A549 (cell line): Measurements from ENCODE around the gene PUS1. TPM values are rescaled to one million over a fixed set of nuclear protein-coding genes. Genes with fewer than 3 reads are reported as not detected.
A peak's percentile ranks its signal among the peaks of the same experiment; 100 is the strongest.

ENCODE experiments used
- ATAC-seq, 2 experiments: fragments of 200-7000 bp in 1 of 2; fragments of >200 bp in 1 of 2; cut with Nextera tagmentation in 1 of 2; cut with Tn5 transposase in 1 of 2; 3 replicates each; pipeline versions ENCODE4 v1.8.0 to v1.9.1; 2018 to 2020; ENCODE audit warnings: mild to moderate bottlenecking in 1 of 2, moderate library complexity in 1 of 2
- CTCF ChIA-PET: fragments of 300-600 bp; sonication (Branson Sonifier 250); formaldehyde crosslinking; extraction: SDS; loops from one replicate; lab custom pipeline; 2021; ENCODE audit warnings: antibody characterized with exemption, inconsistent platforms; lab: Yijun Ruan, JAX
- POLR2A ChIA-PET: fragments of 350-600 bp; formaldehyde crosslinking; extraction: SDS; loops from one replicate; lab custom pipeline; 2021; ENCODE audit warnings: antibody characterized with exemption, inconsistent platforms; lab: Yijun Ruan, JAX
- DNase-seq, 2 experiments: peaks; one replicate each; pipeline versions ENCODE4 v3.0.0 to v3.0.0-alpha.2; 2011 to 2016; ENCODE audit warnings: low read depth in 1 of 2, low spot score in 1 of 2
- FAIRE-seq: peaks from 2 replicates; lab custom pipeline; 2011; peaks lifted over from hg19 to GRCh38; lab: Jason Lieb, UNC
- H3K27ac ChIP-seq, 2 experiments: fragments of >200 bp; sonication (Bioruptor Twin); formaldehyde crosslinking; 3 replicates each; pipeline ENCODE4 v1.5.1; 2016 to 2017
- H3K4me1 ChIP-seq: fragments of >200 bp; sonication (Bioruptor Twin); formaldehyde crosslinking; 3 replicates; pipeline ENCODE4 v1.6.1; 2016
- H3K4me2 ChIP-seq: fragments of >200 bp; sonication (Bioruptor Twin); formaldehyde crosslinking; 3 replicates; pipeline ENCODE4 v1.6.1; 2016
- H3K4me3 ChIP-seq: fragments of >200 bp; sonication (Bioruptor Twin); formaldehyde crosslinking; 3 replicates; pipeline ENCODE4 v1.5.1; 2016
- H3K9me3 ChIP-seq: fragments of >200 bp; sonication (Bioruptor Twin); formaldehyde crosslinking; 3 replicates; pipeline ENCODE4 v1.6.1; 2016
- CEBPB ChIP-seq, 2 experiments: fragments of >200 bp in 1 of 2; sonication (Bioruptor Twin) in 1 of 2; formaldehyde crosslinking in 1 of 2; IDR thresholded peaks; 2 replicates each; pipeline ENCODE4 v1.6.1; 2012 to 2016
- E2F6 ChIP-seq: IDR thresholded peaks from 2 replicates; pipeline ENCODE4 v1.6.1; 2012; ENCODE audit warnings: low read depth, borderline replicate concordance
- EP300 ChIP-seq, 2 experiments: fragments of >200 bp; sonication (Bioruptor Twin); formaldehyde crosslinking; IDR thresholded peaks; 2 replicates in 1 of 2; 3 replicates in 1 of 2; pipeline ENCODE4 v1.6.1; 2016 to 2017
- ESRRA ChIP-seq: fragments of 150-350 bp; IDR thresholded peaks from 2 replicates; pipeline ENCODE4 v1.6.1; 2014; ENCODE audit warnings: mild to moderate bottlenecking, low read length, borderline replicate concordance
- HDAC2 ChIP-seq: fragments of 200-600 bp; sonication (generic); IDR thresholded peaks from 2 replicates; pipeline ENCODE4 v1.6.1; 2016
- HES2 ChIP-seq: fragments of >200 bp; sonication (Bioruptor Twin); formaldehyde crosslinking; IDR thresholded peaks from 2 replicates; pipeline ENCODE4 v1.6.1; 2016
- HOXB5 ChIP-seq: fragments of 250-450 bp; sonication (Bioruptor Pico); IDR thresholded peaks from 2 replicates; pipeline ENCODE4 v1.5.0; 2020; ENCODE audit warnings: mild to moderate bottlenecking, moderate library complexity
- MYC ChIP-seq: IDR thresholded peaks from 2 replicates; pipeline ENCODE4 v1.6.1; 2012; ENCODE audit warnings: mild to moderate bottlenecking, inconsistent platforms, low read length, improper control_type of control experiment, borderline replicate concordance
- PHF8 ChIP-seq: fragments of 200-600 bp; sonication (generic); IDR thresholded peaks from 2 replicates; pipeline ENCODE4 v1.6.1; 2016; ENCODE audit warnings: low read depth, mild to moderate bottlenecking, antibody characterized with exemption, moderate library complexity, borderline replicate concordance
- POLR2A ChIP-seq: IDR thresholded peaks from 2 replicates; pipeline ENCODE4 v1.6.1; 2012; ENCODE audit warnings: mild to moderate bottlenecking, low read length
- POLR2AphosphoS2 ChIP-seq: conservative IDR thresholded peaks from 2 replicates; pipeline ENCODE4 v1.6.1; 2012; ENCODE audit warnings: low read length, improper control_type of control experiment, inconsistent platforms
- RARB ChIP-seq: fragments of 250-450 bp; sonication (Bioruptor Pico); IDR thresholded peaks from 2 replicates; pipeline ENCODE4 v1.8.0; 2021; ENCODE audit warnings: mild to moderate bottlenecking, moderate library complexity
- RCOR1 ChIP-seq: fragments of 150-350 bp; IDR thresholded peaks from 2 replicates; pipeline ENCODE4 v1.6.1; 2014; ENCODE audit warnings: antibody characterized with exemption, low read length, low read depth
- SREBF2 ChIP-seq: fragments of 450-650 bp; IDR thresholded peaks from 2 replicates; pipeline ENCODE4 v1.6.1; 2014; ENCODE audit warnings: mild to moderate bottlenecking, moderate library complexity
- TP53 ChIP-seq: fragments of 250-450 bp; sonication (Bioruptor Pico); IDR thresholded peaks from 2 replicates; pipeline ENCODE4 v1.5.0; 2021; ENCODE audit warnings: mild to moderate bottlenecking, moderate library complexity
- ZNF302 ChIP-seq: fragments of 250-450 bp; sonication (Bioruptor Pico); IDR thresholded peaks from 2 replicates; pipeline ENCODE4 v1.9.0; 2021; ENCODE audit warnings: inconsistent platforms, mild to moderate bottlenecking, moderate library complexity
- ZSCAN20 ChIP-seq: fragments of 250-450 bp; sonication (Bioruptor Pico); IDR thresholded peaks from 2 replicates; pipeline ENCODE4 v1.8.0; 2022; ENCODE audit warnings: mild to moderate bottlenecking, moderate library complexity
- WGBS: methylation state at CpG from one replicate; pipeline ENCODE4 v1.1.6; 2017; ENCODE audit errors: missing lambda C conversion rate; 5-methylcytosine and 5-hydroxymethylcytosine counted together
- polyA plus RNA-seq, 4 experiments: library from polyadenylated mRNA; depleted of rRNA in 3 of 4; stranded (reverse); fragments of >200 nt; fragmentation: RNase III in 1 of 4; extraction: RNeasy Plus Mini Kit Qiagen cat#74134 plus additional on column Dnase treatment in 1 of 4; gene quantifications; 2 replicates in 3 of 4; 3 replicates in 1 of 4; pipeline ENCODE4 v1.2.3, GENCODE V29; 2011 to 2017
- TF ChIP-seq, protein P1 (sequence below): fragments of 200-600 bp; sonication (generic); IDR thresholded peaks from 2 replicates; pipeline ENCODE4 v1.6.1; 2016; ENCODE audit warnings: antibody characterized with exemption, mild to moderate bottlenecking, moderate library complexity
- TF ChIP-seq, protein P2 (sequence below): IDR thresholded peaks from 2 replicates; pipeline ENCODE4 v1.6.1; 2012

PUS1 gene
- polyA plus RNA-seq, 2 of the 4 experiments (the other 2 are of a cell fraction), result 51.1 to 62.8 TPM

GRCh38 chr12:131908092-131909080 is 20.7 kb upstream of the PUS1 start:
- peaks cover 55% of the 10 kb centered on the region for H3K4me1 ChIP-seq
- no peak for FAIRE-seq
- no peak overlapping the region for H3K4me3 ChIP-seq
- 98% methylated on average over 66 of the region's 96 CpGs for WGBS
- H3K27ac ChIP-seq, result no peak overlapping the region; a peak in 1 of 6 replicates
- no peaks in the 10 kb centered on the region for H3K9me3 ChIP-seq
- H3K4me2 ChIP-seq, result no peak overlapping the region
- no peak for TF ChIP-seq POLR2A
- POLR2A ChIA-PET, result no interaction called here
- ATAC-seq, result no peak
- no peak for DNase-seq
- CTCF ChIA-PET, result interaction anchor here (1.5 kb wide), 1 partner anchor 57 kb away, joined by 4 read pairs; no protein-coding TSS in a partner anchor

DNA sequence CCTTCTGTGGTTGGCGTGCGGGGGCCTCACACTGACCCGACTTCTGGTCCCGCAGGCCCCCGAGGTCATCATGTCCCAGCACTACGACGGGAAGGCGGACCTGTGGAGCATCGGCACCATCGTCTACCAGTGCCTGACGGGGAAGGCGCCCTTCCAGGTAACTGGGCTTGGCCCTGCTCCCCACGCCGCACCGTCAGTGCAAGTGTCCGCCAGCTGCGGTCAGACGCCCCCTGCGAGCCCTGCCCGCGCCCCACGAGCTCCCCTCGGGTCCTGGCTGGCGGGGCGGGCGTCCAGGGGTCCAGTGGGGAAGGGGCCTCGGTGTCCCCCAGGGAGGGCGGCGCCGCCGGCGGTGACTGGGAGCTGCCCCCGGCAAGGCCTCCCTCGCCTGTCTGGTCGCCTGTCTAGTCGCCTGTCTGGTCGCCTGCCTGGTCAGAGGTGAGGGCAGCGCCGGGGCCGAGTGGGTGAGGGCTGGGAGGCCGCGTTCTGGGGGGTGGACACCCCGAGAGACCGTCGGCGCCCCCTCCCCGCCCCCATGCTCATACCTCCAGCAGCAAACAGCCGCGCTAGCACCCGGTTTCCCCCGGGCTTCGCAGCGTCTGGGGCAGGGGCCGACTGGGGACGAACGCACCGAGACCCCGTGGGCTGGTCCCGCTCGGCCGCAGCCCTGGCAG is 19.9 kb upstream of the PUS1 start:
- no peak for DNase-seq
- Histone ChIP-seq H3K4me3 (no peak overlapping the region), H3K9me3 (no peaks in the 10 kb centered on the region)
- no peak for ATAC-seq
- TF ChIP-seq PHF8, result no peak
- TF ChIP-seq TP53 (CRISPR knock-in tag), result no peak
- no peak for TF ChIP-seq ESRRA
- no peak for TF ChIP-seq RCOR1
- TF ChIP-seq SREBF2, result no peak
- TF ChIP-seq, protein P1, sequence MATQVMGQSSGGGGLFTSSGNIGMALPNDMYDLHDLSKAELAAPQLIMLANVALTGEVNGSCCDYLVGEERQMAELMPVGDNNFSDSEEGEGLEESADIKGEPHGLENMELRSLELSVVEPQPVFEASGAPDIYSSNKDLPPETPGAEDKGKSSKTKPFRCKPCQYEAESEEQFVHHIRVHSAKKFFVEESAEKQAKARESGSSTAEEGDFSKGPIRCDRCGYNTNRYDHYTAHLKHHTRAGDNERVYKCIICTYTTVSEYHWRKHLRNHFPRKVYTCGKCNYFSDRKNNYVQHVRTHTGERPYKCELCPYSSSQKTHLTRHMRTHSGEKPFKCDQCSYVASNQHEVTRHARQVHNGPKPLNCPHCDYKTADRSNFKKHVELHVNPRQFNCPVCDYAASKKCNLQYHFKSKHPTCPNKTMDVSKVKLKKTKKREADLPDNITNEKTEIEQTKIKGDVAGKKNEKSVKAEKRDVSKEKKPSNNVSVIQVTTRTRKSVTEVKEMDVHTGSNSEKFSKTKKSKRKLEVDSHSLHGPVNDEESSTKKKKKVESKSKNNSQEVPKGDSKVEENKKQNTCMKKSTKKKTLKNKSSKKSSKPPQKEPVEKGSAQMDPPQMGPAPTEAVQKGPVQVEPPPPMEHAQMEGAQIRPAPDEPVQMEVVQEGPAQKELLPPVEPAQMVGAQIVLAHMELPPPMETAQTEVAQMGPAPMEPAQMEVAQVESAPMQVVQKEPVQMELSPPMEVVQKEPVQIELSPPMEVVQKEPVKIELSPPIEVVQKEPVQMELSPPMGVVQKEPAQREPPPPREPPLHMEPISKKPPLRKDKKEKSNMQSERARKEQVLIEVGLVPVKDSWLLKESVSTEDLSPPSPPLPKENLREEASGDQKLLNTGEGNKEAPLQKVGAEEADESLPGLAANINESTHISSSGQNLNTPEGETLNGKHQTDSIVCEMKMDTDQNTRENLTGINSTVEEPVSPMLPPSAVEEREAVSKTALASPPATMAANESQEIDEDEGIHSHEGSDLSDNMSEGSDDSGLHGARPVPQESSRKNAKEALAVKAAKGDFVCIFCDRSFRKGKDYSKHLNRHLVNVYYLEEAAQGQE, result no peak
- TF ChIP-seq HOXB5, result no peak
- no peak for TF ChIP-seq POLR2AphosphoS2
- TF ChIP-seq E2F6, result no peak
- TF ChIP-seq RARB (CRISPR knock-in tag), result no peak
- TF ChIP-seq, all 56 proteins: peak for 0
- ChIA-PET CTCF (interaction anchor here (1.0 to 1.5 kb wide), 2 partner anchors 41 to 58 kb away, joined by 3 to 4 read pairs; partner anchors contain the start of gene EP400), POLR2A (no interaction called here)
- Histone ChIP-seq H3K4me1 (peaks cover 49% of the 10 kb centered on the region), H3K27ac (no peak overlapping the region), H3K4me2 (no peak overlapping the region)
- 94% methylated on average over 53 of the region's 61 CpGs for WGBS
- FAIRE-seq, result no peak

DNA sequence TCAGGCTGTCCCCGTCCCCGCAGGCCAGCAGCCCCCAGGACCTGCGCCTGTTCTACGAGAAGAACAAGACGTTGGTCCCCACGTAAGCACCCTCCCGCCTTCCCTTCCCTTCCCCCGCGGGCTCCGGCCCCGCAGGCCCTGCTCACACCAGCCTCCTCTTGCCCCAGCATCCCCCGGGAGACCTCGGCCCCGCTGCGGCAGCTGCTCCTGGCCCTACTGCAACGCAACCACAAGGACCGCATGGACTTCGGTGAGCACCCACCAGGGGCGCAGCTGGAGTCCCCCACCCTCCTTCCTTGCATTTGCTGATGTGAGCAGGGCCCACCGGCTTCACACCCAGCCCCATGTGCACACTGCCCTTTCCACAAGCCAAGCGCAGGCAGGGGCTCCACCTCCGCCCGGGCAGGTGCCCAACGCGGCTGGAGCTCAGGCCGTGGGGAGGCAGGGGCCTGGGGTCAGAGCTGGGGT is 19.3 kb upstream of the PUS1 start:
- FAIRE-seq (no peak), ATAC-seq (no peak)
- CTCF ChIA-PET, result interaction anchor here (1.0 to 3.7 kb wide), 3 partner anchors 40 to 59 kb away, joined by 3 to 24 read pairs (median 4); partner anchors contain the start of gene EP400

More for the DNA sequence above, 19.3 kb upstream of the PUS1 start:
- no peak for TF ChIP-seq ZNF302 (CRISPR knock-in tag)
- TF ChIP-seq E2F6, result no peak
- TF ChIP-seq, protein P2, sequence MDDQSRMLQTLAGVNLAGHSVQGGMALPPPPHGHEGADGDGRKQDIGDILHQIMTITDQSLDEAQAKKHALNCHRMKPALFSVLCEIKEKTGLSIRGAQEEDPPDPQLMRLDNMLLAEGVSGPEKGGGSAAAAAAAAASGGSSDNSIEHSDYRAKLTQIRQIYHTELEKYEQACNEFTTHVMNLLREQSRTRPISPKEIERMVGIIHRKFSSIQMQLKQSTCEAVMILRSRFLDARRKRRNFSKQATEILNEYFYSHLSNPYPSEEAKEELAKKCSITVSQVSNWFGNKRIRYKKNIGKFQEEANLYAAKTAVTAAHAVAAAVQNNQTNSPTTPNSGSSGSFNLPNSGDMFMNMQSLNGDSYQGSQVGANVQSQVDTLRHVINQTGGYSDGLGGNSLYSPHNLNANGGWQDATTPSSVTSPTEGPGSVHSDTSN, result no peak
- no peak for TF ChIP-seq ZSCAN20
- no peak for TF ChIP-seq MYC
- TF ChIP-seq, protein P1, result no peak
- TF ChIP-seq HDAC2, result no peak
- TF ChIP-seq HES2, result no peak
- no peak for TF ChIP-seq CEBPB (IDR thresholded peaks at IDR 0.05)
- no peak for TF ChIP-seq HOXB5
- no peak for TF ChIP-seq POLR2AphosphoS2
- no peak for TF ChIP-seq EP300 (IDR thresholded peaks at IDR 0.05)
- 94% methylated on average over 22 of the region's 26 CpGs for WGBS
- Histone ChIP-seq H3K9me3 (no peaks in the 10 kb centered on the region), H3K27ac (peak overlapping the region in 1 of 2 experiments; percentile 88; a peak in 3 of 6 replicates), H3K4me2 (no peak overlapping the region), H3K4me1 (peaks cover 47% of the 10 kb centered on the region), H3K4me3 (no peak overlapping the region)
- POLR2A ChIA-PET, result no interaction called here
- DNase-seq, result no peak
